Central memory CD8-positive, alpha-beta T cell (primary cell): ENCODE results near the gene TNNI2.

Experiments
- ATAC-seq: fragments of 150-1000 bp; cut with Tn5 transposase; replicated peaks from 2 replicates; pipeline ENCODE4 v1.10.0; 2022; ENCODE audit warnings: mild to moderate bottlenecking, moderate FRiP score, moderate number of reproducible peaks; ENCODE audit not compliant: poor library complexity, severe bottlenecking; ENCODE audit errors: extremely low read depth
- DNase-seq, 2 donors: peaks; one replicate each; pipeline ENCODE4 v3.0.0; 2021; ENCODE audit warnings: low spot score in 2 of 2
- H3K27ac Mint-ChIP-seq: one replicate; pipeline ENCODE4 v1.8.0; 2022; ENCODE audit warnings: low read depth, mild to moderate bottlenecking, moderate library complexity, mixed read lengths
- H3K27me3 Mint-ChIP-seq: one replicate; pipeline ENCODE4 v1.8.0; 2022; ENCODE audit warnings: mixed read lengths
- H3K36me3 Mint-ChIP-seq: one replicate; pipeline ENCODE4 v1.8.0; 2022; ENCODE audit warnings: mild to moderate bottlenecking, moderate library complexity, mixed read lengths; ENCODE audit not compliant: insufficient read depth
- H3K4me1 Mint-ChIP-seq: one replicate; pipeline ENCODE4 v1.8.0; 2022; ENCODE audit warnings: mixed read lengths
- H3K4me3 Mint-ChIP-seq: one replicate; pipeline ENCODE4 v1.8.0; 2022; ENCODE audit warnings: mild to moderate bottlenecking, moderate library complexity, mixed read lengths
- H3K9me3 Mint-ChIP-seq: one replicate; pipeline ENCODE4 v1.8.0; 2022; ENCODE audit warnings: mixed read lengths

The TNNI2 gene

DNA sequence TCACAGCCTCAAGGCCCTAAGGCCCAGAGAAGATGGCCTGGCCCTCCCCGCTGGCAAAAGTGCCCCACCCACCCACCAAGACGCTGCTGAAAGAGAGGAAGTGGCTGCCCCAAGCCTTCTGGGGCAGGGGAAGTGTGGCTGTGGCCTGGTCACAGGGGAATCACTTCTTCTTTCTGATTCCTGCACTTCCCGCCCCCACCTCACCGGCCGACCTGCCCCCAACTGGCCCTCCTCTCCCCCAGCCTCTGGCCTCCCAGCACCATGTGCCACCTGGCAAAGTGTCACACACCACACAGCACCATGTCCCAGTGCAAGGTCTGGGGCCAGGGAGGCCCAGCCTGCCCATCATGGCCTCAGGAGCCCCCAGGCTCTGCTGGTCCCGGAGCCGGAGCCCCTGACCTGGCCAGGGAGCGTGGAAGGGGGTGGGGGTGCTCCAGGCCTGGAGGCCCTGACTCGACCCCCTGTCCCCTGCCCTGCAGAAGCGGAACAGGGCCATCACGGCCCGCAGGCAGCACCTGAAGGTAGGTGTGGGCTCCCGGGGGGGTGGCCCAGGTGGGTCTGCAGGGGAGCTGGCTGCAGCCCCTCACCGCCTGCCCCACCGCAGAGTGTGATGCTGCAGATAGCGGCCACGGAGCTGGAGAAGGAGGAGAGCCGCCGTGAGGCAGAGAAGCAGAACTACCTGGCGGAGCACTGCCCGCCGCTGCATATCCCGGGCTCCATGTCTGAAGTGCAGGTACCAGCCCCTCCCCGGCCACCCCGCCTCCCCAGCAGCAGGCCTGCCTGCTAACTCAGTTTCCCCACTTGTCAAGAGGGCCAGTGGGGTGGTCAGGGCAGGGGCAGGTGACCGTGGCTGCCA, 1.4 kb downstream of the TNNI2 start:
- peaks cover 33% of the 10 kb centered on the region for H3K4me1 Mint-ChIP-seq
- DNase-seq (no peak), ATAC-seq (no peak)
- peaks cover 2% of the 10 kb centered on the region for H3K36me3 Mint-ChIP-seq
- peak overlapping the region; percentile 44 for H3K27ac Mint-ChIP-seq
- H3K27me3 Mint-ChIP-seq: no peaks in the 10 kb centered on the region
- no peaks in the 10 kb centered on the region for H3K9me3 Mint-ChIP-seq
- H3K4me3 Mint-ChIP-seq: no peak overlapping the region

DNA sequence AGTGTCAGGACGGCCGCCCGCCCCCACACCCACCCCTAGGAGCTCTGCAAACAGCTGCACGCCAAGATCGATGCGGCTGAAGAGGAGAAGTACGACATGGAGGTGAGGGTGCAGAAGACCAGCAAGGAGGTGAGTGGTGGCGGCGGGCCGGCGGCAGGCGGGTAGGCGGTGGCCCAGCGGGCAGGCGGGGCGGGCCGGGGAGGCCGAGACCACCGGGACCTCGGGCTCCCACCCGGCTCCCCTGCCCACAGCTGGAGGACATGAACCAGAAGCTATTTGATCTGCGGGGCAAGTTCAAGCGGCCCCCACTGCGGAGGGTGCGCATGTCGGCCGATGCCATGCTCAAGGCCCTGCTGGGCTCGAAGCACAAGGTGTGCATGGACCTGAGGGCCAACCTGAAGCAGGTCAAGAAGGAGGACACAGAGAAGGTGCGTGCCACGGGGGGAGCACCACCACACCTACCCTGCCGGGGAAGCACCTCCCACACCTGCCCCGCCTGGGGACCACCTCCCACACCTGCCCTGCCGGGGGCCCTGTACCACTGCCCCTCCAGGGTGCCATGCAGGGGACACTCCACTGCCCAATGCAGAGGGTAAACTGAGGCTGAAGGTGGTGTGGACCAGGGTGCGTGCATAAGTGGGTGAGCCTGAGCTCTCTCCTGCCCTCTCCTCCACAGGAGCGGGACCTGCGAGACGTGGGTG, 2.1 kb downstream of the TNNI2 start:
- ATAC-seq (no peak), DNase-seq (no peak)
- Mint-ChIP-seq H3K4me3 (no peak overlapping the region), H3K4me1 (peaks cover 40% of the 10 kb centered on the region), H3K9me3 (no peaks in the 10 kb centered on the region), H3K36me3 (peaks cover 2% of the 10 kb centered on the region), H3K27ac (no peak overlapping the region), H3K27me3 (no peaks in the 10 kb centered on the region)

DNA sequence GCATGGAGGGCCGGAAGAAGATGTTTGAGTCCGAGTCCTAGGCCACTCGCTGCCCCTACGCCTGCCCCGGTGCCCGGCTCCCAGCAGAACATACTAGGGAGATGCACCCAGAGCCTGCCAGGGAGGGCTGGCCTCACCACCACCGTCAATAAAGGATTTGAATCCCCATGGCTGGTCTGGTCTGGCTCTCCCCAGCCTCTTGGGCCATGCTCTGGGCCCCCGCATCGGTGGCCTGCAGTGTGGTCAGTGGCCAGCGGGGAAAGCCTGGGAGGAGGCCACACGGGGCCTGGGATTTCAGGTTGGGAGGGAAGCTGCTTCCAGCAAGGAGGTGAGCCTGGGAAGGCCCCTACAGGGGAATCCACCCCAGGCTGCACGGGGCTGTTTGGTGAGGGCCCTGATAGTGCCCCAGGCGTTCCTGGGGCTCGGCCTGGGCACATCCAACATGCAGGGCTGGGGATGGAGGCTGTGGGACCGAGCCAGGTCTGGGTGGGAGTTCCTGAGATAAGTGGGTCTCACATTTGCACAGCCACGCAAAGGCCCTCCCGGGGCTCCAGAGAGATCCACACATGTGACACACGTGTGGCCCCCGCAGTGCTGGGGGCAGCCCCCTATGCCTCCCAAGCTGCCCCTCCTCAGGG, 2.8 kb downstream of the TNNI2 start:
- H3K27me3 Mint-ChIP-seq: no peaks in the 10 kb centered on the region
- H3K27ac Mint-ChIP-seq: no peak overlapping the region
- no peak for DNase-seq
- peaks cover 1% of the 10 kb centered on the region for H3K36me3 Mint-ChIP-seq
- no peaks in the 10 kb centered on the region for H3K9me3 Mint-ChIP-seq
- no peak overlapping the region for H3K4me3 Mint-ChIP-seq
- H3K4me1 Mint-ChIP-seq: peaks cover 45% of the 10 kb centered on the region
- ATAC-seq: no peak

DNA sequence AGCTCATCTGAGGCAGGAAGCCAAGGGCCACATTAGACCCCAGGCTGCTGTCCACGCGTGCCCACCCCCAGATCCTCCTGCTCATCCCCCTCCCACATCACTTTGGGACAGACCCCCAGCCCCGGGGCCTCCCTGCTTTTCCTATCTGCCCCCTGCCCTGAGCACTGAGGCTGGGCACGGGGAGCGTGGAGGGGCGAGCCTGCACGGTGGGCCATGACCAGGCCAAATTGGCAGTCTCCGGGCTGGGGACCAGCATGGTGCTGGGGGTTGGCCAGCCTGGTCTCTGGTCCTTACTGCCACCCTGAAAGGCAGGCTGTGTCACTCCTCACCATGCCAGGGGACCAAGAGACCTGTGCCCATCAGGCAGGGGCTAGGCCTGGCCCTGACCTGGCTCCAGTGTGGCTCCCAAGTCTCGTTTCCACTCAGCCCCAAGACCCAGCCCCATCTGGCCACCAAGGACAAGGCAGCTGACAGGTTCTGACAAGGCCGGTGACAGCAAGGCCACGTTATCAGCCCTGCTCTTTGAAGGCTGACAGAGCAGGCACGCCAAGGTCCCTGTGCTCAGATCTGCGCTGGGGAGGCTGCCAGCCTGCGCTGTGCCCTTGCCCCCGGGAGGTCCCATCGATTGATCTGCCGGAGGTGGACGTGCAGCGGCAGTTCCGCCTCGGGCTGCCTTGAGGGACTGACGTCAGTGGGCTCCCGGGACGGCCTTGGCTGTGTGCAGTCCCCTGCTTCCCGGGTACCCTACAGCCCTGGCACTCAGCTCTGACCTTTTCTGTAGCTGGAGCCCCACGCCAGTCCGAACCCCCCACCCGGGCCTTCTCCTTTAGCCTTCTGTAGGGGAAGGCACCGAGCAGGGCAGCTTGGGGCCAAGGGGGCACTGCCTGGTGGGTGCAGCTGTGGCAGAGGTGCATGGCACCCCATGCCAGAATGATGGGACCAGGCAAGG, 3.6 kb downstream of the TNNI2 start:
- no peak for ATAC-seq
- no peak for DNase-seq
- H3K27ac Mint-ChIP-seq: no peak overlapping the region
- H3K4me3 Mint-ChIP-seq: peak overlapping the region; percentile 76
- H3K36me3 Mint-ChIP-seq: peaks cover 1% of the 10 kb centered on the region
- no peaks in the 10 kb centered on the region for H3K9me3 Mint-ChIP-seq
- no peaks in the 10 kb centered on the region for H3K27me3 Mint-ChIP-seq
- H3K4me1 Mint-ChIP-seq: peaks cover 52% of the 10 kb centered on the region

DNA sequence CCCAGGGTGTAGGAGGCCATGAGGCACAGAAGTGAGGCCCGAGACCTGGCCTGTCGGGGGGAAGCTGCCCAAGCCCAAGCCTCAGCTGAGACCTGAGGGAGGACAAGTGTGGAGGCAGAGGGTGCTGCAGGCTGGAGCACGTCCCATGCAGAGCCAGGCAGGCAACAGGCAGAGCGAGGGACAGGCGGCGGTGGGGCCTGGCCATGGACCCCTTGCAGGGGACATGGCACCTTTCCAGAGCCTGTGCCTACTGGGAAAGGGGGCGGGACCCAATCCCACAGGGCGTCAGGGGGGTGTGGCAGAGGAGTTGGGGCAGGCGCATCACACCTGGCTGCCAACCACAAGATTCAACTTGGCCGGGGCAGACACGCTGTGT, 4.3 kb downstream of the TNNI2 start:
- Mint-ChIP-seq H3K36me3 (peaks cover 1% of the 10 kb centered on the region), H3K27me3 (no peaks in the 10 kb centered on the region), H3K4me1 (peaks cover 56% of the 10 kb centered on the region), H3K27ac (peak overlapping the region; percentile 97), H3K4me3 (peak overlapping the region; percentile 76), H3K9me3 (no peaks in the 10 kb centered on the region)
- DNase-seq (no peak), ATAC-seq (no peak)

DNA sequence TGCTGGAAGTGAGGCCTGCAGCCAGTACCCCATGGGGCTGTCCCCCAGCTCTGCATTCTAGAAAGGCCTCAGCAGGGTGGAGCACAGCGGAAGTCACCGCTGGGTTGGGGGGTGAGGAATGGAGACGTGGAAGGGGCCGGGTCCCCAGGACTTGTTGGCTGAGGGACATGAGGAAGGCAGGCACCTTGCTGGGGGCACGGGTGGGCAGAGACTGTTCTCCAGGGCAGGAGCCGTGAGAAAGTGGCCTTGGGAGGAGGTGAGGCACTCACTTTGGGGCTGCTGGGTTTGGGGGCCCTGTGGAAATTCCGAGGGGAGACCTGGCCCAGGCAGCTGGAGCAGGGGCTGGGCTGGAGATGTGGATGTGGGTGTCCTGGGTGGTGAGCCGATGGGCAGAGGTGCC, 5.0 kb downstream of the TNNI2 start:
- Mint-ChIP-seq H3K27me3 (no peaks in the 10 kb centered on the region), H3K4me3 (peak overlapping the region; percentile 76), H3K36me3 (peaks cover 1% of the 10 kb centered on the region), H3K9me3 (no peaks in the 10 kb centered on the region), H3K4me1 (peaks cover 58% of the 10 kb centered on the region), H3K27ac (peak overlapping the region; percentile 97)
- ATAC-seq (no peak), DNase-seq (no peak)

DNA sequence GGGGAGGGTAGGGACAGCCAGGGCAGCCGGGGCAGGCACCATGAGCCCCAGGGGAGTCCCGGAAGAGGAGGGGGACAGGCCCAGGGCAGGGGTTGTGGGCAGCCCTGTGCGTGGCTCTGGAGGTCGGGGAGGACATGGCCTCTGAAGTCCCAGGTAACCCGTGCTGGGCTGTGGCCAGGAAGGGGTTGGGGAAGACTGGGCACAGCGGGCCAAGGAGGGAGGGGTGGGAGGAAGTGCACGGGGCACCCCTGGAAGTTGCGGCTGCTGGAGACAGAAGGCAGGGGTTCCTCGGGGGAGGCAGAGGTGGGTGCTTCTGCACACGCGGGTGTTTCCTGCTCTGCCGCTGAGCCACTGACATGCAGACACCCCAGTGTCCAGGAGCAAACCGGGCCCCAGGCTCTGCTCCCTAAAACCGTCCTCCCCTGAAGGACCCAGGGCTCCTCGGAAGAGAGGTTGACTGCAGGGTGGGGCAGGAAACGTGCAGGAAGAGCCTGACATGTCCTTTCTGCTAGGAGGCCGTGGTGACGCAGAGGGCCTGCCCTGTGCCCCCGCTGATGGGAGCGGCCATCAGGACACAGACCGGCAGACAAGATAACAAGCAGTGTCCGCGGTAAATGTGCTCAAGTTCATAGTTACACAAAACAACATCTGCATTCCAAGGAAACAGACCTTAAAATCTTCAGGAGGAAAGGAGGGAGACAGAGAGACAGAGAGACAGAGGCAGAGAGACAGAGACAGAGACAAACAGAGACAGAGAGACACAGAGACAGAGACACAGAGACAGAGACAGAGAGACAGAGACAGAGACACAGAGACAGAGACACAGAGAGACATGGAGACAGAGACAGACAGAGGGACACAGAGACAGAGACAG, 5.7 kb downstream of the TNNI2 start:
- Mint-ChIP-seq H3K27me3 (no peaks in the 10 kb centered on the region), H3K36me3 (peaks cover 1% of the 10 kb centered on the region), H3K9me3 (no peaks in the 10 kb centered on the region), H3K27ac (peak overlapping the region; percentile 97), H3K4me1 (peaks cover 63% of the 10 kb centered on the region), H3K4me3 (peak overlapping the region; percentile 76)
- ATAC-seq (peak; percentile 48), DNase-seq (no peak)

DNA sequence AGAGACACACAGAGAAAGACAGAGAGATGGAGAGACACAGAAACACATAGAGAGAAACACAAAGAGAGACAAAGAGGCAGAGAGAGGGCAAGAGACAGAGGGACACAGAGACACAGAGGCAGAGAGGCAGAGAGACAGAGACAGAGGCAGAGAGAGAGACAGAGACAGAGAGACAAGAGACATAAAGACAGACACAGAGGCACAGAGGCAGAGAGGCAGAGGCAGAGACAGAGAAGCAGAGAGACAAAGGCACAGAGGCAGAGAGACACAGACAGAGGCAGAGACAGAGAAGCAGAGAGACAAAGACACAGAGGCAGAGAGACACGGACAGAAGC, 6.3 kb downstream of the TNNI2 start:
- ATAC-seq (no peak), DNase-seq (no peak)
- H3K27ac Mint-ChIP-seq: peak overlapping the region; percentile 97
- peaks cover 1% of the 10 kb centered on the region for H3K36me3 Mint-ChIP-seq
- peaks cover 63% of the 10 kb centered on the region for H3K4me1 Mint-ChIP-seq
- H3K9me3 Mint-ChIP-seq: no peaks in the 10 kb centered on the region
- H3K4me3 Mint-ChIP-seq: peak overlapping the region; percentile 76
- H3K27me3 Mint-ChIP-seq: no peaks in the 10 kb centered on the region

DNA sequence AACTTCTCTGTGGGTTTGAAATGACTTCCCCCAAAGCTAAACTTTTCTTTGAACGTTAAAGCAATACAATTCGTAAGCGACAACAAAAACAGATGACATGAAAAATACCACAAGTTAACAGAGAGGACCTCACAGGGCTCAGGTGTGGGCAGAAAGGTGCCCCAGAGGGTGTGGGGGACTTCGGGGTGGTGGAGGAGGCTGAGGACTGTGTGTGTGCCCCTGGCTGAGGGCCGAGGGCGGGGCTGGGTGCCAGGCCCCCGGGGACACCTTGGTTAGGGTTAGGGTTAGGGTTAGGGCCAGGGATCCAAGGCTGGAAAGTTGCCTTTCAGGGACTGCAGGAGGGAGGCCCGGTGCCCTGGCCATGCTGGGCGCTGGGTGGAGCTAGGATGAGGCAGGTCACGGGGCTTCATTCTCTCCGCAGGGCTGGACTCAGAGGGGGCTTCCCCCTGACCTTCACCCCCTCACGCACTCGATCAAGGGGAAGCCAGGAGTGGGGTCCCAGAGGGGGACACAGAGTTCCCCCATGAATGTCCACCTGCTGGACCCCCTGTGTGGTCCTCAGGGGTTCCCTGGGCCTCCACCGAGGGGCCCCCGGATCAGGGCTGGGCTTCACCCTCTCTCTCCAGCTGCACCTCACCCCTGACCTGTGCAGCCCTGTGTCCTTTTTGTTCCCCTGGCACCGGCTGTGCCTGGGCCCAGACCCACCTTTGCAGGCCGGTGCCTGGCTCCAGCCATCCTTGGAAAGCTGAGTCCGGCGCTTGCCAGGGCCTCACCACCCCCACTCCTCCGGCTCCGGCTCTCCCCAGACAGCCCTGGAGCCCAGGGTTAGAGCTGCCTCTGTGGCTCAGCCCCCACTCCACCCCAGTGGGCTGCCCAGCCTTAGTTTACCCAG, 7.0 kb downstream of the TNNI2 start:
- no peaks in the 10 kb centered on the region for H3K27me3 Mint-ChIP-seq
- H3K4me1 Mint-ChIP-seq: peaks cover 68% of the 10 kb centered on the region
- H3K4me3 Mint-ChIP-seq: peak overlapping the region; percentile 76
- peaks cover 1% of the 10 kb centered on the region for H3K36me3 Mint-ChIP-seq
- ATAC-seq (peak; percentile 73), DNase-seq (peak in 1 of 2 donors; percentile 36)
- peak overlapping the region; percentile 97 for H3K27ac Mint-ChIP-seq
- H3K9me3 Mint-ChIP-seq: no peaks in the 10 kb centered on the region

DNA sequence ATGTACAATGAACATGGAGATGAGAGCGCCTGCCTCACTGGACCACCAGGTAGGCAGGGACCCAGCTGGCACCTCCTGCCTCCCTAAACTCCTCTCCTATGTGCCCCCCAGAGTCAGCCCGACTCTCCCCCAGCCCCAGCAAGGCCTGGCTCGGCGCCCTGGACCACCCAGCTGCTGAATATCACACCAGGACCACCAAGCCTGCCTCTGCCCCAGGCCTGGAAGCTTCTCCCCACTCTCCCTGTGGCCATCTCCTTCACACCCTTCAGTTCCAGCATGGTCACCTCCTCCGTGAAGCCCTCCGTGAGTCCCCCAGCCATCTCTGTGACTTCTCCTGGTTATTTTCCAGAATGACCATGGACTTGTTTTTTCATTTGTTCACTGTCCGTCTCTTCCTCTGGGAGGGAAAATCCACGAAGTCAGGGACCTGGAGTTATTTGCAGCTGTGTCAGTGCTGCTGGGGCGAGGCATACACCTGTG, 7.7 kb downstream of the TNNI2 start:
- DNase-seq: no peak
- H3K27ac Mint-ChIP-seq: peak overlapping the region; percentile 88
- ATAC-seq: no peak
- no peaks in the 10 kb centered on the region for H3K27me3 Mint-ChIP-seq
- H3K9me3 Mint-ChIP-seq: no peaks in the 10 kb centered on the region
- peak overlapping the region; percentile 6 for H3K4me3 Mint-ChIP-seq
- peaks cover 75% of the 10 kb centered on the region for H3K4me1 Mint-ChIP-seq
- H3K36me3 Mint-ChIP-seq: peaks cover 1% of the 10 kb centered on the region
